Measurements from ENCODE around the gene ARHGAP6.
"Not testable (repeated sequence)": the region's sequence is repeated elsewhere in the genome, so short reads cannot be mapped to it uniquely, and the experiment has no call there.

The ARHGAP6 gene

GRCh38 chrX:11272290-11272689 is 393.4 kb downstream of the ARHGAP6 start:
- DNase-seq, result peak; percentile 57

- no peak for DNase-seq
These were observed 395.7 kb downstream of the ARHGAP6 start for GRCh38 chrX:11269996-11270395.

- no peak for DNase-seq
These were observed 396.7 kb downstream of the ARHGAP6 start for GRCh38 chrX:11269006-11269405.

GRCh38 chrX:11267425-11267824 is 398.3 kb downstream of the ARHGAP6 start:
- DNase-seq, result no peak

GRCh38 chrX:11266573-11267003 is 399.1 kb downstream of the ARHGAP6 start:
- DNase-seq, result no peak

- no peak for DNase-seq
These were observed 400.4 kb downstream of the ARHGAP6 start for GRCh38 chrX:11265352-11265751.

- DNase-seq, result no peak
These were observed 400.8 kb downstream of the ARHGAP6 start for GRCh38 chrX:11264925-11265324.

GRCh38 chrX:11261260-11261659 is 404.5 kb downstream of the ARHGAP6 start:
- DNase-seq, result peak; percentile 78

- DNase-seq, result no peak
These were observed 406.3 kb downstream of the ARHGAP6 start for GRCh38 chrX:11259437-11259836.

- DNase-seq, result no peak
These were observed 408.0 kb downstream of the ARHGAP6 start for GRCh38 chrX:11257711-11258110.

- DNase-seq, result no peak
These were observed 408.4 kb downstream of the ARHGAP6 start for GRCh38 chrX:11257290-11257689.

- DNase-seq, result no peak
These were observed 411.2 kb downstream of the ARHGAP6 start for GRCh38 chrX:11254417-11255109.

- no peak for DNase-seq
These were observed 421.1 kb downstream of the ARHGAP6 start for GRCh38 chrX:11244636-11245035.

- DNase-seq, result no peak
These were observed 423.0 kb downstream of the ARHGAP6 start for GRCh38 chrX:11242704-11243103.

- no peak for DNase-seq
These were observed 424.0 kb downstream of the ARHGAP6 start for GRCh38 chrX:11241720-11242119.

GRCh38 chrX:11239230-11239629 is 426.5 kb downstream of the ARHGAP6 start:
- DNase-seq, result peak; percentile 53

GRCh38 chrX:11235377-11235776 is 430.3 kb downstream of the ARHGAP6 start:
- not testable (repeated sequence) for DNase-seq

- DNase-seq, result no peak
These were observed 450.4 kb downstream of the ARHGAP6 start for GRCh38 chrX:11215191-11215921.

GRCh38 chrX:11214346-11215190 is 451.2 kb downstream of the ARHGAP6 start:
- no peak for DNase-seq

GRCh38 chrX:11212741-11213140 is 453.0 kb downstream of the ARHGAP6 start:
- no peak for DNase-seq

- no peak for DNase-seq
These were observed 455.3 kb downstream of the ARHGAP6 start for GRCh38 chrX:11210415-11210801.

- DNase-seq, result peak; percentile 0
These were observed 455.8 kb downstream of the ARHGAP6 start for GRCh38 chrX:11209798-11210414.

GRCh38 chrX:11206716-11207115 is 459.0 kb downstream of the ARHGAP6 start:
- no peak for DNase-seq

All from EL (cell line).